H1 (cell line): ENCODE data around the gene DAB2IP.

ENCODE experiments used
- CEBPB ChIP-seq: IDR thresholded peaks from 2 replicates; pipeline ENCODE4 v1.6.1; 2012; ENCODE audit warnings: low read depth, low read length
- EP300 ChIP-seq, 2 experiments: IDR thresholded peaks; 1 replicate in 1 of 2; 2 replicates in 1 of 2; pipeline ENCODE4 v1.6.1; 2011 to 2012; ENCODE audit warnings: low read depth in 2 of 2, low read length in 2 of 2, mild to moderate bottlenecking in 2 of 2, borderline replicate concordance in 1 of 2, inconsistent platforms in 1 of 2, moderate library complexity in 1 of 2
- POLR2A ChIP-seq, 2 experiments: IDR thresholded peaks; 1 replicate in 1 of 2; 2 replicates in 1 of 2; pipeline ENCODE4 v1.6.1; 2011; ENCODE audit warnings: low read depth in 2 of 2, low read length in 2 of 2, mild to moderate bottlenecking in 2 of 2; ENCODE audit errors: control extremely low read depth in 1 of 2
- POLR2AphosphoS5 ChIP-seq: IDR thresholded peaks from 2 replicates; pipeline ENCODE4 v1.6.1; 2011; ENCODE audit warnings: low read depth, low read length
- RAD21 ChIP-seq, 2 experiments: IDR thresholded peaks in 1 of 2; conservative IDR thresholded peaks in 1 of 2; 2 replicates each; pipeline ENCODE4 v1.6.1; 2011; ENCODE audit warnings: low read depth in 2 of 2, low read length in 2 of 2, improper control_type of control experiment in 1 of 2, inconsistent platforms in 1 of 2, mild to moderate bottlenecking in 1 of 2, moderate library complexity in 1 of 2
- SIN3A ChIP-seq, 2 experiments: IDR thresholded peaks in 1 of 2; conservative IDR thresholded peaks in 1 of 2; 2 replicates each; pipeline ENCODE4 v1.6.1; 2011 to 2012; ENCODE audit warnings: low read length in 2 of 2, improper control_type of control experiment in 1 of 2, low read depth in 1 of 2, mild to moderate bottlenecking in 1 of 2
- SIX5 ChIP-seq: IDR thresholded peaks from 2 replicates; pipeline ENCODE4 v1.6.1; 2011; ENCODE audit warnings: mild to moderate bottlenecking, low read depth, low read length
- SP1 ChIP-seq: IDR thresholded peaks from 2 replicates; pipeline ENCODE4 v1.6.1; 2011; ENCODE audit warnings: low read depth, low read length
- SP2 ChIP-seq: IDR thresholded peaks from 2 replicates; pipeline ENCODE4 v1.6.1; 2012; ENCODE audit warnings: mild to moderate bottlenecking, low read length, inconsistent platforms
- TAF1 ChIP-seq: IDR thresholded peaks from 2 replicates; pipeline ENCODE4 v1.6.1; 2011; ENCODE audit warnings: mild to moderate bottlenecking, low read depth, low read length
- TF ChIP-seq, protein P1 (sequence below), 3 experiments: IDR thresholded peaks; 1 replicate in 2 of 3; 2 replicates in 1 of 3; pipeline versions ENCODE4 v1.5.1 to v1.6.1; 2011; ENCODE audit warnings: low read length in 3 of 3, mild to moderate bottlenecking in 3 of 3, inconsistent platforms in 2 of 3, low read depth in 1 of 3, moderate library complexity in 1 of 3; ENCODE audit not compliant: insufficient read depth in 1 of 3; ENCODE audit errors: control extremely low read depth in 1 of 3

- no peak for TF ChIP-seq EP300 (IDR thresholded peaks at IDR 0.05; ENCODE audit: borderline replicate concordance in 1 of 2, low read depth in 2 of 2, low read length in 2 of 2)
- TF ChIP-seq, protein P1, sequence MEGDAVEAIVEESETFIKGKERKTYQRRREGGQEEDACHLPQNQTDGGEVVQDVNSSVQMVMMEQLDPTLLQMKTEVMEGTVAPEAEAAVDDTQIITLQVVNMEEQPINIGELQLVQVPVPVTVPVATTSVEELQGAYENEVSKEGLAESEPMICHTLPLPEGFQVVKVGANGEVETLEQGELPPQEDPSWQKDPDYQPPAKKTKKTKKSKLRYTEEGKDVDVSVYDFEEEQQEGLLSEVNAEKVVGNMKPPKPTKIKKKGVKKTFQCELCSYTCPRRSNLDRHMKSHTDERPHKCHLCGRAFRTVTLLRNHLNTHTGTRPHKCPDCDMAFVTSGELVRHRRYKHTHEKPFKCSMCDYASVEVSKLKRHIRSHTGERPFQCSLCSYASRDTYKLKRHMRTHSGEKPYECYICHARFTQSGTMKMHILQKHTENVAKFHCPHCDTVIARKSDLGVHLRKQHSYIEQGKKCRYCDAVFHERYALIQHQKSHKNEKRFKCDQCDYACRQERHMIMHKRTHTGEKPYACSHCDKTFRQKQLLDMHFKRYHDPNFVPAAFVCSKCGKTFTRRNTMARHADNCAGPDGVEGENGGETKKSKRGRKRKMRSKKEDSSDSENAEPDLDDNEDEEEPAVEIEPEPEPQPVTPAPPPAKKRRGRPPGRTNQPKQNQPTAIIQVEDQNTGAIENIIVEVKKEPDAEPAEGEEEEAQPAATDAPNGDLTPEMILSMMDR (IDR thresholded peaks at IDR 0.05; ENCODE audit: control extremely low read depth in 1 of 3, insufficient read depth in 1 of 3, low read depth in 1 of 3, low read length in 3 of 3), result no peak
- TF ChIP-seq POLR2A (IDR thresholded peaks at IDR 0.05; ENCODE audit: control extremely low read depth in 1 of 2, low read depth in 2 of 2, low read length in 2 of 2), result no peak
- TF ChIP-seq SP1, result no peak
- no peak for TF ChIP-seq POLR2AphosphoS5
- TF ChIP-seq SIN3A (conservative IDR thresholded peaks at IDR 0.05 in 1 of 2, IDR thresholded peaks at IDR 0.05 in 1 of 2; ENCODE audit: low read depth in 1 of 2, low read length in 2 of 2), result no peak
- TF ChIP-seq SP2, result no peak
- no peak for TF ChIP-seq TAF1
- TF ChIP-seq RAD21 (IDR thresholded peaks at IDR 0.05 in 1 of 2, conservative IDR thresholded peaks at IDR 0.05 in 1 of 2; ENCODE audit: low read depth in 2 of 2, low read length in 2 of 2), result no peak
- TF ChIP-seq SIX5, result no peak
- no peak for TF ChIP-seq CEBPB
These were observed 86.1 kb downstream of the DAB2IP start for GRCh38 chr9:121737481-121737931.
